HepG2 (cell line): ENCODE measurements around the gene TBL3. TPM values are rescaled to one million over a fixed set of nuclear protein-coding genes. Genes with fewer than 3 reads are reported as not detected.

Experiments used
- ATAC-seq: fragments of 200-7000 bp; cut with Tn5 transposase; 3 replicates; pipeline ENCODE4 v1.9.1; 2020; ENCODE audit warnings: mild to moderate bottlenecking, moderate library complexity
- Bru-seq: library from RNA; stranded (reverse); fragments of 400-500 nt; gene quantifications from one replicate; lab custom pipeline; 2021; lab: Mats Ljungman, UMichigan
- BruChase-seq, 2 experiments: library from RNA; stranded (reverse); fragments of 400-500 nt; gene quantifications; one replicate each; lab custom pipeline; 2021; lab: Mats Ljungman, UMichigan
- BruUV-seq: library from RNA; stranded (reverse); fragments of 400-500 nt; replicated peaks from 2 replicates; lab custom pipeline; 2021; lab: Mats Ljungman, UMichigan
- CTCF ChIA-PET: fragments of 300-600 bp; formaldehyde crosslinking; extraction: SDS; loops from one replicate; lab custom pipeline; 2021; ENCODE audit warnings: low total read pairs, inconsistent platforms, low intra/inter-chr PET ratio; lab: Yijun Ruan, JAX
- POLR2A ChIA-PET: fragments of 350-600 bp; sonication (Branson Sonifier 250); formaldehyde crosslinking; loops from one replicate; lab custom pipeline; 2020; ENCODE audit warnings: antibody characterized with exemption, inconsistent platforms; lab: Yijun Ruan, JAX
- DNase-seq: peaks from one replicate; pipeline ENCODE4 v3.0.0-alpha.2; 2015; ENCODE audit warnings: low spot score
- FAIRE-seq: peaks from 3 replicates; lab custom pipeline; 2011; peaks lifted over from hg19 to GRCh38; lab: Jason Lieb, UNC
- H2AFZ ChIP-seq: one replicate; pipeline ENCODE4 v1.6.1; 2011; ENCODE audit warnings: low read length, inconsistent platforms
- H3K27ac ChIP-seq: fragments of 300-600 bp; 3 replicates; pipeline ENCODE4 v1.8.0; 2011; ENCODE audit warnings: mixed run types, mild to moderate bottlenecking, mixed read lengths, low read length, inconsistent platforms; ENCODE audit not compliant: insufficient read depth; ENCODE audit errors: extremely low read length
- H3K27me3 ChIP-seq, 2 experiments: fragments of 200-600 bp in 1 of 2; 2 replicates in 1 of 2; 3 replicates in 1 of 2; pipeline versions ENCODE4 v1.6.0 to v1.8.0; 2011; ENCODE audit warnings: low read length in 2 of 2, mild to moderate bottlenecking in 2 of 2, moderate library complexity in 2 of 2, inconsistent platforms in 1 of 2; ENCODE audit not compliant: insufficient read depth in 2 of 2, control insufficient read depth in 1 of 2
- H3K36me3 ChIP-seq, 2 experiments: fragments of 200-600 bp in 1 of 2; replicated peaks in 1 of 2; 2 replicates in 1 of 2; 3 replicates in 1 of 2; pipeline versions ENCODE4 v1.5.1 to v1.8.0; 2011; ENCODE audit warnings: low read length in 2 of 2, inconsistent platforms in 1 of 2; ENCODE audit not compliant: insufficient read depth in 2 of 2, control insufficient read depth in 1 of 2
- H3K4me1 ChIP-seq: 2 replicates; pipeline ENCODE4 v1.5.1; 2012; ENCODE audit warnings: low read length, inconsistent platforms; ENCODE audit not compliant: insufficient read depth
- H3K4me2 ChIP-seq: 2 replicates; pipeline ENCODE4 v1.6.0; 2011; ENCODE audit warnings: low read depth, low read length, inconsistent platforms
- H3K4me3 ChIP-seq, 3 experiments: fragments of 200-600 bp in 1 of 3; sonication (generic), shearing (Covaris generic) in 1 of 3; replicated peaks in 1 of 3; 2 replicates each; pipeline ENCODE4 v1.5.1; 2011 to 2016; ENCODE audit warnings: low read length in 3 of 3, inconsistent platforms in 2 of 3, low read depth in 2 of 3, mild to moderate bottlenecking in 2 of 3, control low read depth in 1 of 3, mixed read lengths in 1 of 3; ENCODE audit not compliant: insufficient read depth in 1 of 3
- H3K79me2 ChIP-seq: one replicate; pipeline ENCODE4 v1.6.1; 2011; ENCODE audit warnings: low read length, inconsistent platforms; ENCODE audit not compliant: insufficient read depth
- H3K9ac ChIP-seq: 2 replicates; pipeline ENCODE4 v1.6.0; 2011; ENCODE audit warnings: mild to moderate bottlenecking, low read depth, low read length, inconsistent platforms; ENCODE audit not compliant: insufficient read depth
- H3K9me3 ChIP-seq: 2 replicates; pipeline ENCODE4 v1.5.1; 2012; ENCODE audit warnings: mild to moderate bottlenecking, low read length
- H4K20me1 ChIP-seq: 2 replicates; pipeline ENCODE4 v1.6.0; 2011; ENCODE audit warnings: inconsistent platforms, mild to moderate bottlenecking, low read length, moderate library complexity; ENCODE audit not compliant: insufficient read depth
- ELF4 ChIP-seq: sonication (generic); formaldehyde crosslinking; IDR thresholded peaks from 2 replicates; pipeline ENCODE4 v1.5.0; 2020; ENCODE audit warnings: missing genetic modification reagents, mild to moderate bottlenecking, moderate library complexity, borderline replicate concordance
- JUNB ChIP-seq: sonication (generic); formaldehyde crosslinking; IDR thresholded peaks from 2 replicates; pipeline ENCODE4 v1.8.0; 2022; ENCODE audit warnings: missing genetic modification reagents, mild to moderate bottlenecking, borderline replicate concordance
- KDM4B ChIP-seq: sonication (generic); formaldehyde crosslinking; IDR thresholded peaks from 2 replicates; pipeline ENCODE4 v1.4.0; 2020; ENCODE audit warnings: missing genetic modification reagents
- MIER3 ChIP-seq: IDR thresholded peaks from 2 replicates; pipeline ENCODE4 v1.6.1; 2016; ENCODE audit warnings: missing compliant biosample characterization, borderline replicate concordance
- NCOA2 ChIP-seq: sonication (generic); formaldehyde crosslinking; IDR thresholded peaks from 2 replicates; pipeline ENCODE4 v1.8.0; 2022; ENCODE audit warnings: inconsistent platforms
- PLRG1 ChIP-seq: fragments of 450-650 bp; conservative IDR thresholded peaks from 2 replicates; pipeline ENCODE4 v1.6.1; 2016
- ZNF335 ChIP-seq: sonication (generic); formaldehyde crosslinking; IDR thresholded peaks from 2 replicates; pipeline ENCODE4 v1.4.0; 2020; ENCODE audit warnings: missing genetic modification reagents
- ZNF432 ChIP-seq: sonication (generic); formaldehyde crosslinking; IDR thresholded peaks from 2 replicates; pipeline ENCODE4 v1.5.0; 2020; ENCODE audit warnings: missing genetic modification reagents, mild to moderate bottlenecking, borderline replicate concordance
- WGBS: methylation state at CpG from one replicate; pipeline ENCODE4 v1.1.6; 2017; ENCODE audit warnings: low lambda C conversion rate; 5-methylcytosine and 5-hydroxymethylcytosine counted together
- in situ Hi-C: cut with HindIII; loops from 2 replicates; pipeline ENCODE4 v1.10.0; 2017; ENCODE audit warnings: low pct_unique_long_range_greater_than_20kb; ENCODE audit not compliant: extremely low pct_ligation_motif_present
- intact Hi-C: fragments of 100-400 bp; cut with micrococcal nuclease; formaldehyde crosslinking; loops from one replicate; pipeline ENCODE4 v1.10.0; 2022; ENCODE audit not compliant: unreplicated experiment
- long read RNA-seq, 2 experiments: library from RNA in 1 of 2; library from polyadenylated mRNA in 1 of 2; stranded (forward) in 1 of 2; unstranded in 1 of 2; transcript quantifications; one replicate each; pipeline ENCODE4 v2.0.0, GENCODE V29; 2019 to 2022
- polyA minus RNA-seq, 3 experiments: library from RNA; depleted of rRNA, polyadenylated mRNA; stranded (reverse); fragments of >200 nt; gene quantifications; 2 replicates each; pipeline ENCODE4 v1.2.3, GENCODE V29; 2011; ENCODE audit warnings: low replicate concordance in 1 of 3
- polyA plus RNA-seq, 8 experiments: library from polyadenylated mRNA; depleted of rRNA in 3 of 8; stranded (reverse) in 7 of 8; unstranded in 1 of 8; fragments of >200 nt; fragmentation: Illumina TruSeq in 4 of 8; extraction: Trizol in 4 of 8; gene quantifications; 2 replicates each; pipeline versions ENCODE4 v1.2.1 to v1.2.3, GENCODE V29; 2011 to 2016; ENCODE audit warnings: low read depth in 4 of 8, missing spikeins in 1 of 8, mixed read lengths in 1 of 8; ENCODE audit not compliant: insufficient read depth in 1 of 8
- total RNA-seq, 5 experiments: library from RNA; depleted of rRNA; stranded (reverse); fragments of >200 nt; fragmentation: Illumina TruSeq; extraction: Trizol; gene quantifications; 2 replicates each; pipeline ENCODE4 v1.2.3, GENCODE V29; 2016; ENCODE audit warnings: low read depth in 1 of 5
- TF ChIP-seq, protein P1 (sequence below): sonication (generic); formaldehyde crosslinking; IDR thresholded peaks from 2 replicates; pipeline ENCODE4 v1.5.1; 2020; ENCODE audit warnings: missing genetic modification reagents, mild to moderate bottlenecking, borderline replicate concordance
- TF ChIP-seq, protein P2 (sequence below): sonication (generic); formaldehyde crosslinking; IDR thresholded peaks from 2 replicates; pipeline ENCODE4 v1.8.1; 2023; ENCODE audit warnings: missing genetic modification reagents, mild to moderate bottlenecking, borderline replicate concordance
- TF ChIP-seq, protein P3 (sequence below): sonication (generic); formaldehyde crosslinking; IDR thresholded peaks from 2 replicates; pipeline ENCODE4 v1.4.0; 2020; ENCODE audit warnings: missing genetic modification reagents, mild to moderate bottlenecking, borderline replicate concordance

Gene TBL3
- 31.2 and 38.0 TPM in 2 replicates for total RNA-seq (2016; rRNA removed; fragmentation: Illumina TruSeq; extraction: Trizol)
- total RNA-seq (2016; cell fraction: cytosol; rRNA removed; fragmentation: Illumina TruSeq; extraction: Trizol; ENCODE audit: low read depth): 6.2 and 6.3 TPM in 2 replicates
- 28.7 and 44.0 TPM in 2 replicates for total RNA-seq (2016; cell fraction: insoluble cytoplasmic fraction; rRNA removed; fragmentation: Illumina TruSeq; extraction: Trizol)
- total RNA-seq (2016; cell fraction: membrane; rRNA removed; fragmentation: Illumina TruSeq; extraction: Trizol): 9.1 and 10.6 TPM in 2 replicates
- total RNA-seq (2016; cell fraction: nucleus; rRNA removed; fragmentation: Illumina TruSeq; extraction: Trizol): 26.8 and 27.8 TPM in 2 replicates
- 16.8 and 24.9 TPM in 2 replicates for polyA plus RNA-seq (2011; rRNA removed)
- 16.1 and 29.4 TPM in 2 replicates for polyA plus RNA-seq (2011; cell fraction: cytosol; rRNA removed)
- 117 and 165 TPM in 2 replicates for polyA plus RNA-seq (2011; cell fraction: nucleus; rRNA removed)
- 19.7 and 30.1 TPM in 2 replicates for polyA plus RNA-seq (2012)
- 6.0 and 6.6 TPM in 2 replicates for polyA plus RNA-seq (2016; cell fraction: cytosol; fragmentation: Illumina TruSeq; extraction: Trizol; ENCODE audit: low read depth)
- 21.7 and 29.9 TPM in 2 replicates for polyA plus RNA-seq (2016; cell fraction: insoluble cytoplasmic fraction; fragmentation: Illumina TruSeq; extraction: Trizol; ENCODE audit: low read depth)
- polyA plus RNA-seq (2016; cell fraction: membrane; fragmentation: Illumina TruSeq; extraction: Trizol; ENCODE audit: low read depth): 7.9 and 9.7 TPM in 2 replicates
- 47.3 and 47.9 TPM in 2 replicates for polyA plus RNA-seq (2016; cell fraction: nucleus; fragmentation: Illumina TruSeq; extraction: Trizol; ENCODE audit: insufficient read depth, low read depth)
- 72.5 and 77.5 TPM in 2 replicates for polyA minus RNA-seq (2011; rRNA and poly(A)+ RNA removed; ENCODE audit: low replicate concordance)
- polyA minus RNA-seq (2011; cell fraction: cytosol; rRNA and poly(A)+ RNA removed): 26.4 and 31.2 TPM in 2 replicates
- polyA minus RNA-seq (2011; cell fraction: nucleus; rRNA and poly(A)+ RNA removed): 18.5 and 19.3 TPM in 2 replicates
- Bru-seq, nascent RNA: percentile 51 among the genes with signal in this experiment
- percentile 76 among the genes with signal in this experiment for BruChase-seq, experiment 1, labeled RNA remaining after a 6-hour chase
- percentile 62 among the genes with signal in this experiment for BruChase-seq, experiment 2, labeled RNA remaining after a 2-hour chase
- long read RNA-seq, experiment 1, full-length matches to known transcripts: 30 of 40 reads
- long read RNA-seq, experiment 1, partial matches to known transcripts: 5 of 40 reads
- long read RNA-seq, experiment 1, other reads (novel, unspliced or antisense): 5 of 40 reads
- long read RNA-seq, experiment 2, full-length matches to known transcripts: 37 of 70 reads
- long read RNA-seq, experiment 2, partial matches to known transcripts: 18 of 70 reads
- long read RNA-seq, experiment 2, other reads (novel, unspliced or antisense): 15 of 70 reads

DNA sequence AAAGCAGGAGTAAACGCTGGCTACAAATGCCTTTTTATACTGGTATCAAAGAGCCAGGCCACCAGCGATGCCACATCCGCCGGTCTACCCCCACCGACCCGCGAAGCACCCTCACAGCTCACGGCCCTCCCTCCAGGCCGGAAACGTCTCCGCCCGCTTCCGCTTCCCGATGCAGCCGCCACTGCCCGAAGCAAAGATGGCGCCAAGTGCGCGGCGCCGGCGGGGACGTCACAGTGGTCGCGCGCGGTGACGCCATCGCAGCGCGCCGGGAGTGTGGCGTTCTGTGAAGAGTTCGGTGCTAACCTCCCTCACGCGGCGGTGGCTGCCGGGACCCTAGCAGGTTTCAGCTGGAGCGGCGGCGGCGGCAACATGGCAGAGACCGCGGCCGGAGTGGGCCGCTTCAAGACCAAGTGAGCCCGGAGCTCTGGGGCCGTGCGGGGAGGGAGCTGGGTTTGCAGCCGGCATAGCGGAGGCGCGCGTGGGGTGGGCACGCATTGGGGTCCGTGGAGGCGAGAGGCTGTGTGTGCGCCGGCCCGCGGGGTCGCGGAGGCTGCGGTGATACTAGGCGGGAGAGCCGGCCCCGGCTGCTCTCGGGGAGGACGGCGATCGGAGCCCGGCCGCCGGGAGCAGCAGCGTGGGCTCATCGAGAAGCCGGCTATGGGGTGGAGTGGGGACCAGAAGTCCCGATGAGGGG is at the start of gene TBL3:
TSS of gene TBL3 (plus strand) at position 258 of the 694 bp plus-strand sequence. CDS start at position 370, 112 bp downstream.
- 0% methylated on average over 4 of the region's 78 CpGs for whole genome bisulfite sequencing
- DNase-seq (peak; percentile 87), FAIRE-seq (peak; percentile 62), ATAC-seq (peak; percentile 89)
- Histone ChIP-seq H2AFZ (no peak within 1 kb of the TSS), H3K9ac (peak within 1 kb of the TSS; percentile 86), H3K4me2 (peak within 1 kb of the TSS; percentile 99), H3K4me3 (peak within 1 kb of the TSS; percentile 74 to 99 (median 84)), H3K79me2 (peaks cover 14% of the 10 kb centered on the region), H3K4me1 (peaks cover 21% of the 10 kb centered on the region), H4K20me1 (no peaks in the 10 kb centered on the region), H3K36me3 (peaks cover 18 to 26% of the 10 kb centered on the region in 2 experiments; a peak in 3 of 5 replicates), H3K27me3 (no peaks in the 10 kb centered on the region), H3K9me3 (no peaks in the 10 kb centered on the region), H3K27ac (peak within 1 kb of the TSS; percentile 75)
- ChIA-PET CTCF (no interaction called here), POLR2A (interaction anchor here (1.0 to 2.8 kb wide), 13 partner anchors 8 to 189 kb away, joined by 3 to 26 read pairs (median 4); partner anchors contain the start of genes GFER, MSRB1, NDUFB10 and NUBP2)
- intact Hi-C loops (no loop called here), in situ Hi-C loops (no loop called here)
- no TSS peak for BruUV-seq
- TF ChIP-seq ZNF432 (CRISPR knock-in tag): no peak
- TF ChIP-seq PLRG1: no peak
- TF ChIP-seq MIER3: peak; percentile 95; the same call in 1 of the 2 replicates
- TF ChIP-seq, protein P1, sequence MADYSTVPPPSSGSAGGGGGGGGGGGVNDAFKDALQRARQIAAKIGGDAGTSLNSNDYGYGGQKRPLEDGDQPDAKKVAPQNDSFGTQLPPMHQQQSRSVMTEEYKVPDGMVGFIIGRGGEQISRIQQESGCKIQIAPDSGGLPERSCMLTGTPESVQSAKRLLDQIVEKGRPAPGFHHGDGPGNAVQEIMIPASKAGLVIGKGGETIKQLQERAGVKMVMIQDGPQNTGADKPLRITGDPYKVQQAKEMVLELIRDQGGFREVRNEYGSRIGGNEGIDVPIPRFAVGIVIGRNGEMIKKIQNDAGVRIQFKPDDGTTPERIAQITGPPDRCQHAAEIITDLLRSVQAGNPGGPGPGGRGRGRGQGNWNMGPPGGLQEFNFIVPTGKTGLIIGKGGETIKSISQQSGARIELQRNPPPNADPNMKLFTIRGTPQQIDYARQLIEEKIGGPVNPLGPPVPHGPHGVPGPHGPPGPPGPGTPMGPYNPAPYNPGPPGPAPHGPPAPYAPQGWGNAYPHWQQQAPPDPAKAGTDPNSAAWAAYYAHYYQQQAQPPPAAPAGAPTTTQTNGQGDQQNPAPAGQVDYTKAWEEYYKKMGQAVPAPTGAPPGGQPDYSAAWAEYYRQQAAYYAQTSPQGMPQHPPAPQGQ (CRISPR knock-in tag): peak; percentile 93; the same call in 1 of the 2 replicates
- peak; percentile 47; the same call in 1 of the 2 replicates for TF ChIP-seq ZNF335 (CRISPR knock-in tag)
- TF ChIP-seq, protein P2, sequence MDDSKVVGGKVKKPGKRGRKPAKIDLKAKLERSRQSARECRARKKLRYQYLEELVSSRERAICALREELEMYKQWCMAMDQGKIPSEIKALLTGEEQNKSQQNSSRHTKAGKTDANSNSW (CRISPR knock-in tag): peak; percentile 85; the same call in 1 of the 2 replicates
- TF ChIP-seq KDM4B: peak; percentile 85; the same call in 1 of the 2 replicates
- no peak for TF ChIP-seq JUNB (CRISPR knock-in tag)
- 0 out of 2 replicates have a peak, but pooled peaks have one; percentile 47 for TF ChIP-seq NCOA2
- TF ChIP-seq, protein P3, sequence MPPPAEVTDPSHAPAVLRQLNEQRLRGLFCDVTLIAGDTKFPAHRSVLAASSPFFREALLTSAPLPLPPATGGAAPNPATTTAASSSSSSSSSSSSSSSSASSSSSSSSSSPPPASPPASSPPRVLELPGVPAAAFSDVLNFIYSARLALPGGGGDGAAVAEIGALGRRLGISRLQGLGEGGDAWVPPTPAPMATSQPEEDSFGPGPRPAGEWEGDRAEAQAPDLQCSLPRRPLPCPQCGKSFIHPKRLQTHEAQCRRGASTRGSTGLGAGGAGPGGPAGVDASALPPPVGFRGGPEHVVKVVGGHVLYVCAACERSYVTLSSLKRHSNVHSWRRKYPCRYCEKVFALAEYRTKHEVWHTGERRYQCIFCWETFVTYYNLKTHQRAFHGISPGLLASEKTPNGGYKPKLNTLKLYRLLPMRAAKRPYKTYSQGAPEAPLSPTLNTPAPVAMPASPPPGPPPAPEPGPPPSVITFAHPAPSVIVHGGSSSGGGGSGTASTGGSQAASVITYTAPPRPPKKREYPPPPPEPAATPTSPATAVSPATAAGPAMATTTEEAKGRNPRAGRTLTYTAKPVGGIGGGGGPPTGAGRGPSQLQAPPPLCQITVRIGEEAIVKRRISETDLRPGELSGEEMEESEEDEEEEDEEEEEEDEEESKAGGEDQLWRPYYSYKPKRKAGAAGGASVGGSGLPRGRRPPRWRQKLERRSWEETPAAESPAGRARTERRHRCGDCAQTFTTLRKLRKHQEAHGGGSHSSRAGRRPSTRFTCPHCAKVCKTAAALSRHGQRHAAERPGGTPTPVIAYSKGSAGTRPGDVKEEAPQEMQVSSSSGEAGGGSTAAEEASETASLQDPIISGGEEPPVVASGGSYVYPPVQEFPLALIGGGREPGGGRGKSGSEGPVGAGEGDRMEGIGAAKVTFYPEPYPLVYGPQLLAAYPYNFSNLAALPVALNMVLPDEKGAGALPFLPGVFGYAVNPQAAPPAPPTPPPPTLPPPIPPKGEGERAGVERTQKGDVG (CRISPR knock-in tag): peak; percentile 66; the same call in 1 of the 2 replicates
- TF ChIP-seq ELF4 (CRISPR knock-in tag): 0 out of 2 replicates have a peak, but pooled peaks have one; percentile 38
